Tibial nerve (tissue), 4 donors: ENCODE data around the gene ATP8A1. TPM values are rescaled to one million over a fixed set of nuclear protein-coding genes. Genes with fewer than 3 reads are reported as not detected.
A peak's percentile ranks its signal among the peaks of the same experiment; 100 is the strongest.

Experiments
- DNase-seq, 2 donors: peaks; one replicate each; pipeline ENCODE4 v3.0.0-alpha.2; 2019; ENCODE audit warnings: low spot score in 2 of 2
- H3K27ac ChIP-seq, 4 donors: fragments of 200-600 bp; sonication (generic) in 3 of 4; one replicate each; pipeline ENCODE4 v1.5.1; 2017 to 2019; ENCODE audit warnings: mild to moderate bottlenecking in 1 of 4
- H3K27me3 ChIP-seq, 2 donors: fragments of 200-600 bp; sonication (generic) in 1 of 2; one replicate each; pipeline versions ENCODE4 v1.5.1 to v1.6.0; 2017 to 2019
- H3K36me3 ChIP-seq, 3 donors: fragments of 200-600 bp; sonication (generic); one replicate each; pipeline ENCODE4 v1.5.1; 2018 to 2019
- H3K4me1 ChIP-seq, 4 donors: fragments of 200-600 bp; sonication (generic) in 3 of 4; one replicate each; pipeline ENCODE4 v1.5.1; 2017 to 2019
- H3K4me3 ChIP-seq, 4 donors: fragments of 200-600 bp; sonication (generic) in 3 of 4; one replicate each; pipeline ENCODE4 v1.5.1; 2017 to 2019; ENCODE audit warnings: mild to moderate bottlenecking in 1 of 4, moderate library complexity in 1 of 4
- H3K9me3 ChIP-seq, 4 donors: fragments of 200-600 bp; sonication (generic) in 3 of 4; one replicate each; pipeline ENCODE4 v1.5.1; 2017 to 2019
- CTCF ChIP-seq, 5 experiments: fragments of 200-600 bp in 3 of 5; fragments of 450-650 bp in 2 of 5; sonication (generic) in 3 of 5; IDR thresholded peaks; one replicate each; pipeline ENCODE4 v1.5.1; 2016 to 2019; ENCODE audit warnings: antibody characterized with exemption in 5 of 5, mild to moderate bottlenecking in 3 of 5, moderate library complexity in 2 of 5
- EP300 ChIP-seq, 2 donors: sonication (generic); formaldehyde crosslinking; IDR thresholded peaks; one replicate each; pipeline ENCODE4 v1.6.1; 2017; ENCODE audit warnings: antibody characterized with exemption in 2 of 2, mild to moderate bottlenecking in 1 of 2
- POLR2A ChIP-seq, 2 donors: fragments of 450-650 bp; IDR thresholded peaks; one replicate each; pipeline ENCODE4 v1.6.1; 2017; ENCODE audit warnings: antibody characterized with exemption in 2 of 2, mild to moderate bottlenecking in 2 of 2, moderate library complexity in 2 of 2
- WGBS, 2 donors: methylation state at CpG; one replicate each; pipeline ENCODE4 v1.1.5; 2018; 5-methylcytosine and 5-hydroxymethylcytosine counted together
- total RNA-seq, 4 donors: library from RNA; depleted of rRNA; stranded (reverse); fragments of >200 nt; gene quantifications; one replicate each; pipeline ENCODE4 v1.1.0, GENCODE V29; 2016

Gene ATP8A1
- total RNA-seq, 4 donors from 2014 or later = 57.9 to 79.7 (median 64.9) TPM

GRCh38 chr4:42649870-42650269 lies 7.0 kb downstream of the ATP8A1 start:
- Histone ChIP-seq H3K4me3 (no peak overlapping the region), H3K27me3 (no peaks in the 10 kb centered on the region), H3K9me3 (no peaks in the 10 kb centered on the region), H3K36me3 (no peaks in the 10 kb centered on the region), H3K27ac (no peak overlapping the region), H3K4me1 (peaks cover 0 to 23% (median 12%) of the 10 kb centered on the region in 4 donors)
- TF ChIP-seq EP300 (IDR thresholded peaks at IDR 0.05) = no peak
- TF ChIP-seq CTCF (IDR thresholded peaks at IDR 0.05) = no peak
- no peak for TF ChIP-seq POLR2A (IDR thresholded peaks at IDR 0.05)
- DNase-seq = no peak
- WGBS, 2 donors = 58 to 77% methylated on average over 4 of the region's 4 CpGs

DNA sequence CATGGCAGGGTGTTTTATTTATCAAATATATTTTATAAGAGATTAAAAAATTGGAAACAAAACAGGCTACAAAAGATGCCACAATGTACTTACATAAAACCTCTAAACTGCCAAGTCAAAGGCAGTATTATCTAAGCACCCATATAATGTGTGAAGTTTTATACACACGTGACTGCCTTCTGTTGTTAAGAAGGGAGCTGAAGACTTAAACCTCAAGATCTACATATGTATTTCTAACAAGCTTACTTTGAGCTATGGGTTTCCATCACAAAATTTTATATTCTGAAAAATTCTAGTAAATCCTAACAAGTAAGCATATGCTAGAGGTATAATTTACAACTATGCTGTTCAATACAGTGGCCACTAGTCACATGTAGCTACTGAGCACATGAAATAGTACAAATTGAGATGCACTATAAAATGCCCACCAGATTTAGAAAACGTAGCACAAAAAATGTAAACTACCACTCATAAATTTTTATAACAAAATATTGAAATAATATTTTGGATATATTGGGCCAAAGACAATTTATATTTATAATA lies 9.8 kb downstream of the ATP8A1 start:
- Histone ChIP-seq H3K27ac (peak overlapping the region in 1 of 4 donors; percentile 58), H3K4me3 (no peak overlapping the region), H3K4me1 (peaks cover 0 to 8% (median 0%) of the 10 kb centered on the region in 4 donors), H3K36me3 (no peaks in the 10 kb centered on the region), H3K27me3 (no peaks in the 10 kb centered on the region), H3K9me3 (no peaks in the 10 kb centered on the region)
- 78 to 90% methylated on average over 2 of the region's 2 CpGs for WGBS, 2 donors
- no peak for DNase-seq
- TF ChIP-seq POLR2A (IDR thresholded peaks at IDR 0.05) = no peak
- no peak for TF ChIP-seq EP300 (IDR thresholded peaks at IDR 0.05)
- TF ChIP-seq CTCF (IDR thresholded peaks at IDR 0.05) = no peak

- 79 to 82% methylated on average over 8 of the region's 8 CpGs for WGBS, 2 donors
- Histone ChIP-seq H3K27me3 (no peaks in the 10 kb centered on the region), H3K9me3 (no peaks in the 10 kb centered on the region), H3K4me3 (no peak overlapping the region), H3K27ac (peak overlapping the region in 2 of 4 donors; percentile 41 to 58), H3K36me3 (no peaks in the 10 kb centered on the region), H3K4me1 (peaks cover 0 to 8% (median 0%) of the 10 kb centered on the region in 4 donors)
- DNase-seq = no peak
- no peak for TF ChIP-seq EP300 (IDR thresholded peaks at IDR 0.05)
- no peak for TF ChIP-seq CTCF (IDR thresholded peaks at IDR 0.05)
- no peak for TF ChIP-seq POLR2A (IDR thresholded peaks at IDR 0.05)
Measured at GRCh38 chr4:42646013-42646784, 10.7 kb downstream of the ATP8A1 start.

- no peak for TF ChIP-seq POLR2A (IDR thresholded peaks at IDR 0.05)
- no peak for TF ChIP-seq CTCF (IDR thresholded peaks at IDR 0.05)
- no peak for TF ChIP-seq EP300 (IDR thresholded peaks at IDR 0.05)
- Histone ChIP-seq H3K4me1 (peaks cover 0 to 8% (median 0%) of the 10 kb centered on the region in 4 donors), H3K36me3 (no peaks in the 10 kb centered on the region), H3K27ac (no peak overlapping the region), H3K9me3 (no peaks in the 10 kb centered on the region), H3K27me3 (no peaks in the 10 kb centered on the region), H3K4me3 (no peak overlapping the region)
- DNase-seq = no peak
Measured at GRCh38 chr4:42644897-42645296, 12.0 kb downstream of the ATP8A1 start.

DNA sequence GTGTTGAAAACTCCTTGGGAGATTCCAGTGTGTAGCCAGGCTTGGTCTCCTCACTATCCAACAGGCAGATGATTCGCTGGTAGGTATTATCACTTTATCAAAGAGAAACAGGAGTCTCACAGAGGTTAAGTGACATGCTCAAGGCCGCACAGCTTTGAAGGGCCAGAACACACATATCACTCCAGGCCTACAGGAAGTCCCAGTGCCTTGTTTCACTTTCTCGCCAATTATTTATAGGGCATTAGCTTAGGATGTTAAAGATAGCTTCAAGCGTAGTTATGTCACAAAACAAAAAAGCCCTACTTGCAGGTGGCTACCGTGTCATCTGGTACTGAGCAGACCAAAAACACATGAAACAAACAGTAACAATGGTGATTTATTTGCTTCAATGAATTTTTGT lies 13.2 kb downstream of the ATP8A1 start:
- Histone ChIP-seq H3K4me1 (peaks cover 0 to 13% (median under 1%) of the 10 kb centered on the region in 4 donors), H3K27me3 (no peaks in the 10 kb centered on the region), H3K4me3 (no peak overlapping the region), H3K36me3 (no peaks in the 10 kb centered on the region), H3K27ac (no peak overlapping the region), H3K9me3 (no peaks in the 10 kb centered on the region)
- no peak for DNase-seq
- TF ChIP-seq CTCF (IDR thresholded peaks at IDR 0.05) (no peak), POLR2A (IDR thresholded peaks at IDR 0.05) (no peak)
- 94 to 96% methylated on average over 5 of the region's 5 CpGs for WGBS, 2 donors
